K562 (cell line): Measurements from ENCODE around the gene G6PD. TPM values are rescaled to one million over a fixed set of nuclear protein-coding genes. Genes with fewer than 3 reads are reported as not detected.

Experiments used
- ATAC-seq: fragments of 200-7000 bp; cut with Tn5 transposase; 3 replicates; pipeline ENCODE4 v1.9.1; 2020; ENCODE audit warnings: moderate library complexity
- BruUV-seq: library from RNA; stranded (reverse); fragments of 400-500 nt; replicated peaks from 2 replicates; lab custom pipeline; 2021; lab: Mats Ljungman, UMichigan
- CTCF ChIA-PET: fragments of 300-600 bp; formaldehyde crosslinking; extraction: SDS; loops from one replicate; lab custom pipeline; 2021; ENCODE audit warnings: low intra/inter-chr PET ratio; lab: Yijun Ruan, JAX
- POLR2A ChIA-PET: fragments of 300-600, 350-650 bp; sonication (Branson Sonifier 250); formaldehyde crosslinking; extraction: SDS; loops from one replicate; lab custom pipeline; 2021; ENCODE audit warnings: antibody characterized with exemption, inconsistent platforms; lab: Yijun Ruan, JAX
- DNase-seq, 4 experiments: peaks; one replicate each; pipeline versions ENCODE4 v3.0.0 to v3.0.0-alpha.2; 2011 to 2018; ENCODE audit warnings: low spot score in 3 of 4, mixed read lengths in 3 of 4; ENCODE audit errors: extremely low read depth in 1 of 4
- FAIRE-seq: peaks from 2 replicates; lab custom pipeline; 2011; peaks lifted over from hg19 to GRCh38; lab: Jason Lieb, UNC
- H2AFZ ChIP-seq: 2 replicates; pipeline ENCODE4 v1.6.0; 2011; ENCODE audit warnings: low read depth, low read length, control low read depth, inconsistent platforms
- H3K27ac ChIP-seq: fragments of 200-600 bp; 3 replicates; pipeline ENCODE4 v1.8.0; 2011; ENCODE audit warnings: low read depth, mild to moderate bottlenecking, control low read depth, inconsistent platforms, low read length, moderate library complexity, mixed read lengths; ENCODE audit errors: extremely low read depth
- H3K27me3 ChIP-seq, 2 experiments: fragments of 300-600 bp in 1 of 2; 2 replicates in 1 of 2; 3 replicates in 1 of 2; pipeline versions ENCODE4 v1.6.0 to v1.8.0; 2011; ENCODE audit warnings: inconsistent platforms in 2 of 2, low read length in 2 of 2, mild to moderate bottlenecking in 1 of 2, mixed read lengths in 1 of 2, moderate library complexity in 1 of 2; ENCODE audit not compliant: control insufficient read depth in 2 of 2, insufficient read depth in 2 of 2
- H3K36me3 ChIP-seq: fragments of 300-600 bp; 3 replicates; pipeline ENCODE4 v1.8.0; 2011; ENCODE audit warnings: mild to moderate bottlenecking, low read length, inconsistent platforms; ENCODE audit not compliant: control insufficient read depth, insufficient read depth
- H3K4me1 ChIP-seq, 2 experiments: fragments of 200-600 bp in 1 of 2; replicated peaks in 1 of 2; 2 replicates in 1 of 2; 3 replicates in 1 of 2; pipeline versions ENCODE4 v1.5.1 to v1.8.0; 2011; ENCODE audit warnings: inconsistent platforms in 2 of 2, low read length in 2 of 2, mild to moderate bottlenecking in 1 of 2, mixed read lengths in 1 of 2, moderate library complexity in 1 of 2; ENCODE audit not compliant: control insufficient read depth in 2 of 2, insufficient read depth in 2 of 2
- H3K4me2 ChIP-seq: 2 replicates; pipeline ENCODE4 v1.6.1; 2011; ENCODE audit warnings: low read length, control low read depth, inconsistent platforms, mixed read lengths; ENCODE audit not compliant: insufficient read depth
- H3K4me3 ChIP-seq: fragments of 200-600 bp; sonication (generic), shearing (Covaris generic); 2 replicates; pipeline ENCODE4 v1.5.1; 2016; ENCODE audit warnings: control low read depth, inconsistent platforms
- H3K79me2 ChIP-seq: fragments of 200-600 bp; 3 replicates; pipeline ENCODE4 v1.8.0; 2011; ENCODE audit warnings: low read length, inconsistent platforms; ENCODE audit not compliant: control insufficient read depth, insufficient read depth
- H3K9ac ChIP-seq, 2 experiments: 2 replicates each; pipeline versions ENCODE4 v1.6.0 to v1.6.1; 2011; ENCODE audit warnings: low read depth in 2 of 2, low read length in 2 of 2, control low read depth in 1 of 2, inconsistent platforms in 1 of 2, mild to moderate bottlenecking in 1 of 2, mixed read lengths in 1 of 2; ENCODE audit not compliant: insufficient read depth in 1 of 2
- H3K9me1 ChIP-seq: one replicate; pipeline ENCODE4 v1.6.0; 2011; ENCODE audit warnings: inconsistent platforms, mild to moderate bottlenecking, low read length, moderate library complexity; ENCODE audit not compliant: control insufficient read depth, insufficient read depth
- H3K9me3 ChIP-seq: replicated peaks from 2 replicates; pipeline ENCODE4 v1.5.1; 2011; ENCODE audit warnings: low read depth, low read length, inconsistent platforms; ENCODE audit not compliant: control insufficient read depth, insufficient read depth
- H4K20me1 ChIP-seq: replicated peaks from 2 replicates; pipeline ENCODE4 v1.6.1; 2011; ENCODE audit warnings: low read length, inconsistent platforms, mixed read lengths; ENCODE audit not compliant: control insufficient read depth, insufficient read depth
- RBFOX2 ChIP-seq: fragments of 200-400 bp; formaldehyde crosslinking; IDR thresholded peaks from 2 replicates; pipeline ENCODE4 v1.6.1; 2017; ENCODE audit warnings: low read depth, mild to moderate bottlenecking, low read length, moderate library complexity
- SRF ChIP-seq, 2 experiments: fragments of 250-450, 450-650 bp in 1 of 2; sonication (Bioruptor Pico) in 1 of 2; sonication (generic) in 1 of 2; formaldehyde crosslinking; IDR thresholded peaks; 2 replicates each; pipeline versions ENCODE4 v1.5.0 to v1.5.1; 2020 to 2022; ENCODE audit warnings: mild to moderate bottlenecking in 1 of 2, missing genetic modification reagents in 1 of 2
- WGBS: fragments of 100-300 bp; shearing (Covaris generic); methylation state at CpG from one replicate; pipeline ENCODE4 v1.1.6; 2016; ENCODE audit warnings: low coverage, mixed read lengths; ENCODE audit not compliant: insufficient coverage; ENCODE audit errors: missing lambda C conversion rate; 5-methylcytosine and 5-hydroxymethylcytosine counted together
- in situ Hi-C: fragments of 300-500 bp; cut with MboI; formaldehyde crosslinking; loops from 4 replicates; pipeline ENCODE4 v1.15.0; 2018; ENCODE audit warnings: inconsistent platforms, mixed read lengths
- intact Hi-C: fragments of 100-400 bp; cut with micrococcal nuclease; formaldehyde crosslinking; loops from 2 replicates; pipeline ENCODE4 v1.14.2; 2022
- polyA plus RNA-seq, 8 experiments: library from polyadenylated mRNA; depleted of rRNA in 4 of 8; stranded (reverse) in 5 of 8; unstranded in 3 of 8; fragments of >200 nt; fragmentation: Nextera tagmentation in 2 of 8; fragmentation: Illumina TruSeq in 1 of 8; extraction: Ambion mirVana in 2 of 8; extraction: Trizol in 1 of 8; gene quantifications; 2 replicates each; pipeline versions ENCODE4 v1.2.1 to v1.2.3, GENCODE V29; 2011 to 2014; ENCODE audit warnings: inconsistent platforms in 1 of 8, missing spikeins in 1 of 8
- total RNA-seq, 7 experiments: library from RNA; depleted of rRNA in 6 of 7; stranded (reverse); fragments of >200 nt in 6 of 7; fragmentation: Illumina TruSeq in 2 of 7; extraction: Trizol in 2 of 7; gene quantifications; 2 replicates each; pipeline versions ENCODE4 v1.2.1 to v1.2.3, GENCODE V29; 2011 to 2021; ENCODE audit warnings: low replicate concordance in 1 of 7

G6PD gene
- total and polyA plus RNA-seq, 9 of the 15 experiments (the other 6 are each of a cell fraction or from before 2014, with no cell fraction given): 2.9 to 222 (median 66.4) TPM

- H3K79me2 ChIP-seq: peaks cover 67% of the 10 kb centered on the region
- H3K27me3 ChIP-seq: no peaks in the 10 kb centered on the region
- peaks cover 7% of the 10 kb centered on the region; the same call in 1 of the 2 replicates for H4K20me1 ChIP-seq
- CTCF ChIA-PET: no interaction called here
- peak; percentile 22; the same call in 1 of the 2 replicates for TF ChIP-seq RBFOX2
- TF ChIP-seq SRF (CRISPR knock-in tag; IDR thresholded peaks at IDR 0.05): no peak
- TF ChIP-seq, all 486 proteins: peak for 1
- no TSS peak for BruUV-seq
- H3K36me3 ChIP-seq: peaks cover 45% of the 10 kb centered on the region
- in situ Hi-C loops: no loop called here
- FAIRE-seq (no peak), DNase-seq (no peak), ATAC-seq (no peak)
- H3K4me3 ChIP-seq: no peak overlapping the region
- no peak overlapping the region for H2AFZ ChIP-seq
- H3K4me1 ChIP-seq: peaks cover 39 to 80% of the 10 kb centered on the region in 2 experiments
- no peaks in the 10 kb centered on the region for H3K9me3 ChIP-seq
- H3K9ac ChIP-seq: peak overlapping the region; percentile 85 to 96; a peak in 2 of 4 replicates
- intact Hi-C loops: loop anchor here (5.0 kb wide), 1 partner anchor 91 kb away; the partner anchor contains the start of gene RPL10
- no peak overlapping the region for H3K27ac ChIP-seq
- POLR2A ChIA-PET: interaction anchor here (0.6 to 1.6 kb wide), 5 partner anchors 29 to 592 kb away, joined by 3 to 6 read pairs (median 4); no protein-coding TSS in a partner anchor
- no peaks in the 10 kb centered on the region for H3K9me1 ChIP-seq
- WGBS: 69% methylated on average over 14 of the region's 20 CpGs
- H3K4me2 ChIP-seq: no peak overlapping the region
Measured at GRCh38 chrX:154488336-154489075, 58.1 kb downstream of the G6PD start.
